HG03342 (cell line): ENCODE results near the gene PRDM13.
"Not testable (repeated sequence)": the region's sequence is repeated elsewhere in the genome, so short reads cannot be mapped to it uniquely, and the experiment has no call there.

Experiments used
- ATAC-seq: cut with Tn5 transposase; IDR thresholded peaks from one replicate; pipeline ENCODE4 v1.9.1; 2021; ENCODE audit warnings: mild to moderate bottlenecking, moderate library complexity; ENCODE audit not compliant: unreplicated experiment

The PRDM13 gene

DNA sequence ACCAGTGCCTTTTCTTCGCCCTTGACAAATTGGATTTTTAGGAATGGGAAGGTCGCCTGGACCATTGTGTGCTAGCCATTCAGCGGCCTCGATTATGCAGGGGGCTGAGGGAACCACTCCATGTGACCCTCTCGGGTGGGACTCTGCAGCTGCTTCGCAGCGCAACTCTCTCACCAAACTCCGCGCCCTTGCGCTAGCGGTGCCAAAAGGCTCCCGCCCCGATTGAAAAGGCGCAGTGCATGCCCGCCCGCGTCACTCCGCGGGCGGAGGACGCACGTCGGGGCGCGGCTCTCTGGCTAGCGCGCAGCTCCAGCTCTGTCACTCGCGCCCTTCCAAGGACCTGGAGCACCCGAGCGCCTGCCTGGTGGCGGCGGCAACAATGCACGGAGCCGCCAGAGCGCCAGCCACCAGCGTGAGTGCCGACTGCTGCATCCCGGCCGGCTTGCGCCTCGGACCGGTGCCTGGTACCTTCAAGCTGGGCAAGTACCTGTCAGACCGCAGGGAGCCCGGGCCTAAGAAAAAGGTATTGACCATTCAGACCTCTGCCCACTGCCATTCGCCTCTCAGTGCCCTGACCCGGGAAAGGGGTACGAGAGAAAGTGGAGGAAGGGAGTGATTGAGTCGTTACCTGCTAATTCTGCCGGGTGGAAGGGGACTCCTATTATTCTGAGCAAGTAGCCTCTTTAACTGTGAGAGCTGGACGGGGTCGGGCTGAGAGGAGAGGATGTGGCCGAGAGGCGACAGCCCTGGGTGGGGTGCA lies at the start of gene PRDM13:
PRDM13 (plus strand) TSS at position 178 of the 760 bp plus-strand sequence; CDS start at position 380, 202 bp downstream.
- no peak for ATAC-seq

DNA sequence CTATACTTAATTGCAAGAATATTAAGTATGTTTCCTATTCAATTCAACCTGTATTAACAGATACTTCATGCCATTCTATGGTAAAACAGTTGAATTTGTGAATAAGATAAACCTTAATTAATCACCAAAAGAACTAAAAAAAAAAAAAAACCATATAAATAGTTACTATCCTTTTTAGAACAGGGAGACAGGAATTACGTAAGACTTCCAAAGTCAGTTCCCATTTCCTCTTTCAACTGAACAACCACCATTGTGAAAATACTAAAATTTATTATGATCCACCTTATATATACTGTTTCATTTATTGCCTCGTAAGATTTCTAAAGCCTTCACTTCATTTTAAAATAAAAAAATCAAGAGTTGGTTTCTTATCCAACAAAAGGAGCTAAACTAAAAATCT lies 47.6 kb upstream of the PRDM13 start:
- ATAC-seq, result no peak

DNA sequence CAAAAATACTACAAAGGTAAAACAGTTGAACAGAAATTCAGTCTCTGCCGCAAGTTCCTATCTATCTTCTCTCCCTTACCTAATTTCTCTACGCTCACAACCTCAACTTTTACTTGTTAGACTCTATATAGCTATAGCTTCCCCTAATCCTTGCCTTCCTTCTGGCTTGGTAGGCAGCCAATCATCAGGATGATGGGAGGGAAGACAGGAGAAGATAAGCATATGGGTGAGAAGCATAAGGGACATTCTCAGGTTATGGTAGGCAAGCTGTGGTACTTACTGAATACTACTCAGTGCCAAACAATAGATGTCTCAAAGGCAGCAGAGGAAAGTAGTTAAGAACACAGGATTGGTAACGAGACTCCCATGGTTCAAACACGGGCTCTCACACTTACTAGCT lies 46.0 kb upstream of the PRDM13 start:
- ATAC-seq, result no peak

DNA sequence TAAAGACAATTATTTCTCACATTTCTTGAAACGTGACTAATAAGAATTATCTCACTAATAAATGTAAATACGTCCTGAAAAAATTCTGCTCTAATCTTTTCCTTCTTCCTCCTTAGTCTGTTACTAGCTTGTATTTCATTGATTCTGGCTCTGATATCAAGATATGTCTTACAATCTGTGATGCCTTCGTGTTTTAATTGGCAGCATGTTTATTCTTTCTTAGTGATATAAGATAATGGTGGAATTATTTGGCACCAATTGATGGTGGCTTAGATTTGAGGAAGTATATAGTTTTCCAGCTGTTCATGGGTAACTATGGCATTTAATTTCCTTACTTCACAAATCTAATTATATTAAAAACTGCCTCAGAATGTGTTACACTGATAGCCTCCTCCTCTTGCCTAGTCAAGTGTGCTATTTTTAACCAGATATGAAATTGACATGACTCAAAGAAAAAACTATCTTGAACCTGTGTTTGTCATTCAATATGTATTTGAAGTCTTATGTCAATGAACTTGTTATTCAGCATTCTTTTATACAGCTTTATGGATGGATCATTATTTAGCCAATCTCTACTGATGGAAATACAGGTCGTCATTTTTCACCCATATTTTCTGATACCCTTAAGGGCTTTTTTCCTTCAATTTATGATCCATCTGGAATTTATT lies 43.4 kb upstream of the PRDM13 start:
- no peak for ATAC-seq

DNA sequence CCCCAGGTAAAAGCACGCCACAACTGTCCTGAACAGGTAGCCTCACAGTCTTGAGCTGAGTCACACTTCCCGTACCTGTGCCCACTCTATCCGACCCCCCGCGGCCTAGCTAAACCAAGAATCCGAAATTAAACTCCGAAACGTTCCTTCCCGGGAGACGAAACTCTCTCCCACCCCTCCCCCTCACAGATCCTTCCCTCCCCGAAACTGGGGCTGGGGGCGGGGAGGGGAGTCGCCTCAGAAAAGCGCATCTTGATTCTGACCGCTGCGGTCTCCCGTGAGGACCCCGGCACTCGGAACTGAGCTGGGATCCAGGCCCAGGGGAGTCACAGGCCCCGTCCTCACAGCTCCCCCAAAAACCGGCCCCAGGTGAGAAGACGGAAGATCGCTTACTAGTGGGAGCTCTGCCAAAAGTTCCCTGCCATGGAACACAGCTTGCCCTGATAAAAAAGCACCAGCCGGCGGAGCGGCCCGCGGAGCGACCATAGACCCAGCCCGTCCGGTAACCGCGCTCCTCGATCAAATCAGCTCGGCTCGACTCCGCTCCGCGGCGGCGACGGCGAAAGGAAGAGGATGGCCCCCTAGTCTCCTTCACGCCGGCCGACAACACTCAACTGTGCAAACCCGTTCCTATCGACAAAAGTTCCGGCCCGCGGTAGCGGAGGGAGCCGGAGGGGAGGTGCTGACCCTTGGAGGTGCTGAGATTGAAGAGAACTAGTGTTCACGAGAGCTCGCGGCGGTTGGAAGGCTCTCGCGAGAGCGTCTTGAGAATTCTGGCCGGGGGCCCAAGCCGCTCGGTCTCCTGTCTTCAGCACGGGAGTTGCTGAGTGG lies 38.3 kb upstream of the PRDM13 start, which contains the start of gene CCNC:
CCNC (minus strand) TSS at position 558 of the 831 bp plus-strand sequence; CDS start at position 425, 133 bp downstream.
- peak; percentile 97 for ATAC-seq

DNA sequence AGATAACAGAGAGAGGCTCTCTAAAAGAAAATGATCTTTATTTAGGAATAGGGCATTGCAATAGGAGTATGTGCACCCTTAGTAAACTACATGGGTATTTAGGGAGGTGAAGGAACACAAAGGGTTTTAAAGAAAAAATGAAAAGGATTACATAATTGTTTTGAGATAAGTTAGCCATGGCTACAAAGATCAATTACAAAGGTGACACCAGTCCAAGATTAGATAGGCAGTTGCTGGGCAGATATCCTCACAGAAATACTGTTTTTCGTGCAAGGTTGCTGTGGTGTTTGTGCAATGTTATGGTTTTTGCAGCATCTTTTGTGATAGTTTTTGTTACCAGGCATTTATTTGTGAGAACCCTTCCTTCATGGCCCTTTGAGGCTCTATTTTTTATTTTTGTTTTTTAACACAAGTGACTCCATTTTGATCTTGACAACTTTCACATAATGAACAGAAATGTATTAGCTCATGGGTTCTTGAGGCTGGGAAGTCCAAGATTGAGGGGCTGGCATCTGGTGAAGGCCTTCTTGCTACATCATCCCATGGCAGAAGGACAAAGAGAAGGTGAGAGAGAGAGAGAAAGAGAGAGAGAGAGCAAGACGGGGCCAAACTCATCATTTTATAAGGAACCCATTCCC lies 32.5 kb upstream of the PRDM13 start:
- ATAC-seq, result no peak

DNA sequence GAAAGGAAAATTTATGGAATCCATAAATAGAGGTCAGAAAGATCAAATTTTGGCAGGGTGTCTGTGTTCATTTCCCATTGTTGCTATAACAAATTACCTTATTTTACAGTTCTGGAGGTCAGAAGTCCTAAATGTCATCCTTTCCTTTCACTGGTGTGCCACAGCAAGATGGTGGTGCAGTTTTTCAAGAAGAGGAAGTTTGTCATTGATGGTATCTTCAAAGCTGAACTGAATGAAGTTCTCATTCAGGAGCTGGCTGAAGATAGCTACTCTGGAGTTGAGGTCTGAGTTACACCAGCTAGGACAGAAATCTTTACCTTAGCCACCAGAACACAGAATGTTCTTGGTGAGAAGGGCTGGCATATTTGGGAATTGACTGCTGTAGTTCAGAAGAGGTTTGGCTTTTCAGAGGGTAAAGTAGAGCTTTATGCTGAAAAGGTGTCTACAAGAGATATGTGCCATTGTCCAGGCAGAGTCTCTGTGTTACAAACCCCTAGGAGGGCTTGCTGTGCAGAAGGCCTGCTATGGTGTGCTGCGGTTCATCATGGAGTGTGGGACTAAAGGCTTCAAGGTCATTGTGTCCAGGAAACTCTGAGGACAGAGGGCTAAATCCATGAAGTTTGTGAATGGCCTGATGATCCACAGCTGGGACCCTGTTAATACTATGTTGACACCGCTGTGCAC lies 30.9 kb upstream of the PRDM13 start:
- ATAC-seq, result no peak

DNA sequence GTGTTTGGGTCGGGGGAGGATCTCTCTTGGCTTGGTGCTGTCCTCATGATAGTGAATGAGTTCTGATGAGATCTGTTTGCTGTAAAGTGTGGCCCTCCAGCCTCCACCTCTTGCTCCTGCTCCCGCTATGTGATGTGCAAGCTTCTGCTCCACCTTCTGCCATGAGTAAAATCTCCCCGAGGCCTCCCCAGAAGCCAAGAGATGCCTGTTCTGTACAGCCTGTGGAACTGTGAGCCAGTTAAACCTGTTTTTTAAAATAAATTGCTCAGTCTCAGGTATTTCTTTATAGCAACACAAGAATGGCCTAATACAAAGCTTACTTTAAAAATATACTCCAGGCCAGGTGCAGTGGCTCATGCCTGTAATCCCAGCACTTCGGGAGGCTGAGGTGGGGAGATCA lies 26.9 kb upstream of the PRDM13 start:
- no peak for ATAC-seq

DNA sequence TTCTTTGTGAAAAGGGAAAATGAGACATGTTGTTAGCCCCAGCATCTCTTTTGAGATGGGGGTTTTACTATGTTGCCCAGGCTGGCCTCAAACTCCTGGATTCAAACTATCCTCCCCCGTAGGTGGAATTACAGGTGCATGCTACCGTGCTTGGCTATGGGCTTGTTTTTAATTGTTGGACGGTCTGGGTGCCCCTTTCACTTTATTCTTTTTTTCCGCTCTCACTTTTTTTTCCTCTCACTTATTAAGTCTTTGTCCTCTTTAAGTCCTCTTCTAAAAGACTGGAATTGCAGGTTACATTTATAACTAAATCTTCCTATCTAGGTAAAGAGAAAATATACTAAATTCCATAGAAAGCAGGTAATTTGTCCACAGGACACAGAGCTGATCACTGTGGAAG lies 18.8 kb upstream of the PRDM13 start:
- ATAC-seq, result no peak

DNA sequence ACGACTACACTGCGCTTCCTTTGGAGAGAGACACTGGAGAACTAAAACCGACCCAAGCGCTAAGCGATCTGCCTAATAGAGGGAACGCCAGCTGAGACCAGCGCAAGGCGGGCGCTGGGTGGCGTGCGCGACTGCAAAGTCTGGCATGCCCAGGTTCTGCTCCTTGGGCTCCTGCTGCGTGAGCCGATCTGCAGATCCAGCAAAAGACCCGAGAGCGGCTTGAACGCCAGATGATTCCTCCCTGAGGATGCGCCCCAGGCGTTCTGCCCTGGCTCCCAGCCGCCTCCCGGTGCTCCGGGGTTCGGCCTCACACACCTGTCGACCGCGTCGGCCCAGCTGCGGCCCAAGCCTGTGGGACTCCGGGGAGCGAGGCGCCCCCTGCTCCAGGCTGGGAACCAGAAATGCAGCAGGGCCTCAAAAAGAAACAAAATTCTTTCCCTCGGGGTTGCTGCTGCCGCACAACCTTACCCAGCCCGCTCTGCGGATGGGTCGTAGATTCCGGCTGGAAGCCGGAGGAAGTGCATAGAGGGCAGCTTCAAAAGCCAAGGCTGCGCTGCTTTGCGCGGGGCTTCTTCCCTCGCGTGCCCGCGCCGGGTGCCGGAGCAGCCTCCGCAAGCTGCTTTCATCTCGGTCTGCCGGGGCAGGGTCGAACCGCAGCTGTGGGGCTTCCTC lies 17.9 kb upstream of the PRDM13 start:
- peak; percentile 87 for ATAC-seq

DNA sequence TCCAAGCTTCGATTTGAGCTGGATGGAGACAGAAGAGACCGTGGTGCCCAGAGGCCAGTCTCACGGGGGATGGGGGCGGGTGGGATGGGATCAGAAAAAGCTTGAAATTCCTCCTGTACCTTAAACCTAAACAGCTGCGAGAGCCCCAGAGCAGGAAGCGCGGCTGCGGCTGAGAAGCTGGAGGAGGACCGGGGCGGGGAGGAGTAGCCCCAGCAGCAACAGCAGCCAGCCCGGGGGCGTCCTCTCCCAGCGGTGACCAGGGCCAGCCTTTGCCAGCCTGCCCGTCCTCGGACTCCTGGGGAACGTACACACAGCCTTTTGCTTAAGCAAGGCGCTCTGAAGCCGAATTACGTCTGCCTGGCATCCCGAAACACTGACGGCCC lies 17.4 kb upstream of the PRDM13 start:
- ATAC-seq, result peak; percentile 26

DNA sequence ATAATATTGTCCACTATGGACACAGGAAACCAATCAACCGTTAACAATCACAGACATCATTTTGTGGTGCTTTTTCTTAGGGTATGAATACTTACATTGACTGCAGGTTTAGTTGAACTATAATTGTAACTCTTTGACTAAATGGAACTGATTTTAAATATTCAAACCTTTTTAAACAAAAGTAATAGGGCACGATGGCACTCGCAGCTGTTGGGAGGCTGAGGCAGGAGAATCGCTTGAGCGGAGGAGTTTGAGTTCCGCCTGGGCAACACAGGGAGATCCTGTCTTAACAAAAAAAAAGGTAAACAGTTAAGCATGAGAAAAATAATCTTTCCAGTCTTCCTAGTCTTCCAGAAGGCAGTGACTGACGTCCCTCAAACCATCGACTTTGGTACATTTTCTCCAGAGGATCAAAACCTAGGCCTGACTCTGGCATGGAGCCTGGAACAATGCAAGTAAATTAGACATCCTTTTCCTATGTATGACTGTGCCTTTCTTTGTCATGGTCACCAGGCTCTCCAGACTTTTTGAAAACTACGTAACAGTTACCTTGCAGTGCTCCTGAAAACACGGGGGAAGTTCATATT lies 16.6 kb upstream of the PRDM13 start:
- no peak for ATAC-seq

DNA sequence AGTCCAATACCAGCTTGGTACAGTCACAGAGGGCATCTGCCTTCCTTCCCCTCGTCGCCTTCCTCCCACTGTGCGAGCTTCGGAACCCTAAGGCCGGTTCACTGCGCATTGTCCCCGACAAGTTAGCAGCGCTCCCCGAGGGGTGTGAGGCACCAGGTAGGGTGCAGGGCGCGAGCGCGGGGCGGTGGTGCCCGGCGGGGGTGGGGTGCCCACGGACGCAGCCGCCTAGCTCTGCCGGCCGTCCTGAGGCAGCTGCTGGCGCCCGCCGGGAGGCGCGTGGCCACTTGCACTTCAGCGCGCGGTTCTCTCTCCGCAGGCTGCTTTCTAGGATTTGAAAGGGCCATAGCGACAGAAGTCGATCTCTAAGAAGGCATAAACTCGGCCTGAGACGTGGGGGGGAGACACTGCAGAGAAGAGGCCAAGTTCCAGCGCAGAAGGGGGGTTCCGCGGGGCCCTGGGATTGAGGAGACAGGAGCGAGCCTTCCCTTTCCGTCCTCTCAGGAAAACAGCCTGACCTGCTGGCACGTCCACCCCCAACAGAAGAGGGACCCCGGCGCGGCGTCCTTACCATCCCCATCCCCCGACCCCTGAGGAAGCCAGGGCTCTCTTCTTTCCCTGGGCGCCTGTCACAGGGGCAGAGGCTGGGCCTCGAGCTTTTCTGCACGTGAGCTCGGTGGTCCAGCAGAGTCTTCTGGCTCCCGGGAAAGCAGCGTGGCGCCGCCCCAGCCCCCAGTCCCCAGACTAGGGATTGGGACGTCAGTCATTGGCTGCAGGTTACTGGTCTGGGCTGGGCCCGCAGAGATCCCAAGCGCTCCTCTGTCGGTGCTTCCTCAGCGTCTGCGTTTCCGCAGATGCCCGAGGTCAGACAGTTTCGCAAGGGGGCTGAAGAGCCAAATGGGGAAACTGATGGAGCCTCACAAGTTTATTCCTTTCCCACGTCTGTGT lies 15.6 kb upstream of the PRDM13 start:
- no peak for ATAC-seq

DNA sequence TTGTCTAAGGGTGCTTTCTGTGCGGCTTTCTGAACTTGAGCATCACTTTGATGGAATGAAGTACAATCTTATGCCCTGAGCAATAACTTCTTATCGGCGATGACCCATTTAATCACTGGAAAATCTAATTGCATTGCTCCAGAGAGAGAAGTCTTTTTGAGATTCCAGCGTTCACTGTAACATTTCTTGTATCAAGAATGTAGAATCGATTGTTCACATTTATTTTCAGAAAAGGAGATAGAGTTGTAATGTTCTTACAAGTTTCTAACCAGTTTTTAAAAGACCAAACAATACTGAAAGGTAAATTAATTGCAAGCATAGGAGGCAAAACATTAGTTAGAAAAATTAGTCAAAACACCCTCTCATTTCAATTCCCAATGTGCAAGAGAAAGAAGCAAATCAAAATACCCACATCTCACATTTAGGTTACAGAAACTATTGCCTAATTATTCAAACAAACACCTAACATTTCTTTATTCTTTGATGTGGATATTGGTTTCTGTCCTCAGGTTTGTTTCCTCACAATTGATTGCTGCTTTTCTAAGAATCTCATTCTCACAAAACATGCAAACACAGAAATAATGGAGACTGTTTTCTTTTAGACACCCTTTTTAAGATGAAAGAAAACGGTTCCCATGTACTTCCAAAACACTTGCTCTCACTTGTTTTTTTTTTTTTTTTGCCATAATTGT lies 14.8 kb upstream of the PRDM13 start:
- no peak for ATAC-seq

DNA sequence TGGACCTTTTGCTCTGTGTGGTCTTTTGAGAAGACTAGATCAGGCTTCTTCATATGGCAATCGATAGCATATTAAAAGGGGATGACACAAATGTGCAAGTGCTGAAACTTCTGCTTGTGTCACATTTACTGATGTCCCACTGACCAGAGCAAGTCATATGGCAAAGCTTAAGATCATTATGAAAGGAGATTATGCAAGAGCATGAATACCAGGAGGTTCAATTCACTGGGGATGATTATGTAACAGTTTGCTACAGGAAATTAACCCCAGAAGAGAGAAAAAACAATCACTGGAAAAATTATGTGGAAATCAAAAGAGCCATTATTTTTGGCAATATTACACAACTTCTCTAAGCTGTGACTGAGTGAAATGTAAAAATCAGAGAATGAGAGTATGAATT lies 13.7 kb upstream of the PRDM13 start:
- ATAC-seq, result no peak

DNA sequence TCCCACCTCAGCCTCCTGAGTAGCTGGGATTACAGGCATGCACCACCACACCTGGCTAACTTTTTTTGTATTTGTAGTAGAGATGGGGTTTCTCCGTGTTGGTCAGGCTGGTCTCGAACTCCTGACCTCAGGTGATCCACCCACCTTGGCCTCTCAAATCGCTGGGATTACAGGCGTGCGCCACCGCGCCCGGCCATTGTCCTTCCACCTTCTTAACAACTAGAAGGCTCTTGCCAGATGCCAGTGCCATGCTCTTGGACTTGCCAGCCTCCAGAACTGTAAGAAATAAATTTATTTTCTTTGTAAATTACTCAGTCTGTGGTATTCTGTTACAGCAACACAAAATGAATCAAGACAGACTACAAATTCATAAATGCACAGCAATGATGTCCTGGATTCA lies 11.9 kb upstream of the PRDM13 start:
- not testable (repeated sequence) for ATAC-seq

DNA sequence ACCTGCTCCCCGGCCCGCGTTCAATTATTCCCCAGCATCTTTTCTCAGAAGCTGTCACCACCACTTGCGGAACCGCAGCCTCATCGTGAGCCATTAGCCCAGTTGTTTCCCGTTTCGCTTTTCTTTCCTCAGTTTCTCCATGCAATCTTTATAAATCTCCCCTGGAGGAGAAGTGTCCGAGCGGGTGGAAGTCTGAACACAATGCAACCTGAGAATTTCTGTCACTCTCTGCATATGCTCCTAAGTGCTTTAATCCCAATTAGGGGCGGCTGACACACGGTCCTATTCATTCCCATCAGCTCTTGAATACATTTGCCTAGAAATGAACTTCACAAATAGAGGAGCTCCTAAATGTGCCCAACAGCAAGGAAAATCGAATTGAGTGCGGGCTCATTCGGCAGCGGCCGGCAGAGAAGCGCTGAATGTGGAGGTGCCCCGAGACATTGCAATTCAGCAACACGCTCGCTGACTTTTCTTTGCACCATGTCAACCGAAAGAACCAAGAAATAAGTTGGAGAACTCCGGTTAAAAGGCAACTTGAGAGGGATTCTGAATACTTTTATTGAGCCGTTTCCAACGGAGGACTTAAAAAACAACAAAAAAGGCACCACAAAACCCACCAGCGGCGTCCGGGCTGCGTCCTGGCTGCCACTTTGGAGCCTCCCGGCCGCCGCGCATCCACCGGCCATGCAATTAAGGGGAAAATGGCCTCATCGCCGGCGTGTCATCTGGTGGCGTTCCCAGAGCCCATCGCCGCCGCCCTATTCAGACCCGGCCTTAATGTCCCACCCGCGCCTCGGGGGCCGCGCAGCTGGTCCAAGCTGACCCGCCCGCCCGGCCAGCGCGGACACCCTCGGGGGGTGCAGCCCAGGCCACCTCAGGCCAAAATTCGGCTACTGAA lies 3.9 kb upstream of the PRDM13 start:
- no peak for ATAC-seq
